ENCODE measurements around the gene PROX2.

PROX2 gene

GRCh38 chr14:74879427-74880182 is 3.7 kb upstream of the PROX2 start:
- DNase-seq, result no peak

GRCh38 chr14:74875204-74875603 is 741 bp downstream of the PROX2 start:
- DNase-seq, result no peak

- no peak for DNase-seq
These were observed 4.1 kb downstream of the PROX2 start for GRCh38 chr14:74871819-74872218.

- no peak for DNase-seq
These were observed 7.2 kb downstream of the PROX2 start for GRCh38 chr14:74868739-74869138.

GRCh38 chr14:74867673-74868072 is 8.3 kb downstream of the PROX2 start:
- DNase-seq, result peak in 1 of 2 experiments; percentile 27

GRCh38 chr14:74866708-74867389 is 9.1 kb downstream of the PROX2 start:
- no peak for DNase-seq

GRCh38 chr14:74865156-74865555 is 10.8 kb downstream of the PROX2 start:
- DNase-seq, result no peak

- DNase-seq, result no peak
These were observed 11.7 kb downstream of the PROX2 start for GRCh38 chr14:74864198-74864597.

GRCh38 chr14:74863274-74863673 is 12.7 kb downstream of the PROX2 start:
- no peak for DNase-seq

- no peak for DNase-seq
These were observed 14.2 kb downstream of the PROX2 start for GRCh38 chr14:74861734-74862090.

GRCh38 chr14:74860899-74861733 is 14.8 kb downstream of the PROX2 start:
- peak; percentile 22 to 52 for DNase-seq

- DNase-seq, result no peak
These were observed 16.0 kb downstream of the PROX2 start for GRCh38 chr14:74859757-74860552.

GRCh38 chr14:74858022-74858421 is 17.9 kb downstream of the PROX2 start:
- DNase-seq, result no peak

GRCh38 chr14:74856366-74856765 is 19.6 kb downstream of the PROX2 start:
- no peak for DNase-seq

- no peak for DNase-seq
These were observed 20.0 kb downstream of the PROX2 start for GRCh38 chr14:74855945-74856344.

GRCh38 chr14:74855021-74855420 is 20.9 kb downstream of the PROX2 start:
- no peak for DNase-seq

GRCh38 chr14:74853581-74853980 is 22.4 kb downstream of the PROX2 start:
- no peak for DNase-seq

GRCh38 chr14:74852922-74853530 is 22.9 kb downstream of the PROX2 start:
- no peak for DNase-seq

GRCh38 chr14:74848768-74849167 is 27.2 kb downstream of the PROX2 start:
- DNase-seq, result no peak

- DNase-seq, result no peak
These were observed 28.8 kb downstream of the PROX2 start for GRCh38 chr14:74846968-74847665.

- no peak for DNase-seq
These were observed 29.8 kb downstream of the PROX2 start for GRCh38 chr14:74846168-74846567.

- DNase-seq, result no peak
These were observed 32.3 kb downstream of the PROX2 start for GRCh38 chr14:74843653-74844052.
